Measurements from ENCODE around the gene MSANTD7.
"Not testable (repeated sequence)": the region's sequence is repeated elsewhere in the genome, so short reads cannot be mapped to it uniquely, and the experiment has no call there.

MSANTD7 gene, protein sequence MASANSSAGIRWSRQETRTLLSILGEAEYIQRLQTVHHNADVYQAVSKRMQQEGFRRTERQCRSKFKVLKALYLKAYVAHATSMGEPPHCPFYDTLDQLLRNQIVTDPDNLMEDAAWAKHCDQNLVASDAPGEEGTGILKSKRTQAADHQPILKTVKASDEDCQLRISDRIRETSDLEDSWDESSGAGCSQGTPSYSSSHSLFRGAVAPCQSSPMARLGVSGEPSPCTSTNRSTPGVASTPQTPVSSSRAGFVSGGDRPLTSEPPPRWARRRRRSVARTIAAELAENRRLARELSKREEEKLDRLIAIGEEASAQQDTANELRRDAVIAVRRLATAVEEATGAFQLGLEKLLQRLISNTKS

GRCh38 chr10:14837757-14838581 is at the start of gene MSANTD7, which contains the start of the genes CDNF and HSPA14:
TSS of gene MSANTD7 (plus strand) at chr10:14838306. CDS start at chr10:14842285, 3,979 bp downstream.
TSS of gene CDNF (minus strand) at chr10:14838037. CDS start at chr10:14837946, 91 bp downstream.
TSS of gene HSPA14 (plus strand) at chr10:14838306. CDS start at chr10:14838403, 97 bp downstream.
- peak; percentile 76 for FAIRE-seq

- no peak for FAIRE-seq
Observed at GRCh38 chr10:14798636-14799035, 39.5 kb upstream of the MSANTD7 start.

DNA sequence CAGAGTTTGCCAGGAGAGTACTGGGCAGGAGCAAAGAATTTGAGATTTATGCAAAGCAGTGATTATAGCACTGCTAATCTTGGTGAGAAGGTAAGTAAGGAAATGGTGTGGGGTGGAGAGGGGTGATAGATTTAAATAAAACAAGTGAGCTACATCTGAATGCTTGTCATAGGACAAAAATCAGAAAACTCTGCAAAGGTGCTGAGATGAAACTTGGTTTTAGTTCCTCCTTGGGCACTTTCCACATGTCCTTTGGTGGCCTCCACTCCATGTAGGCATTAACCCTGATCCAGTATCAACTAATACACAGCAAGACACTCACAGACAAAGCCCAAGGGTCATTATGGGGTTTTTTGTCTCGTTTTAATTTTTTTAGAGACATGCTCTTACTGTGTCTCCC is 37.7 kb upstream of the MSANTD7 start:
- FAIRE-seq = no peak

GRCh38 chr10:14801723-14802122 is 36.4 kb upstream of the MSANTD7 start:
- FAIRE-seq = no peak

DNA sequence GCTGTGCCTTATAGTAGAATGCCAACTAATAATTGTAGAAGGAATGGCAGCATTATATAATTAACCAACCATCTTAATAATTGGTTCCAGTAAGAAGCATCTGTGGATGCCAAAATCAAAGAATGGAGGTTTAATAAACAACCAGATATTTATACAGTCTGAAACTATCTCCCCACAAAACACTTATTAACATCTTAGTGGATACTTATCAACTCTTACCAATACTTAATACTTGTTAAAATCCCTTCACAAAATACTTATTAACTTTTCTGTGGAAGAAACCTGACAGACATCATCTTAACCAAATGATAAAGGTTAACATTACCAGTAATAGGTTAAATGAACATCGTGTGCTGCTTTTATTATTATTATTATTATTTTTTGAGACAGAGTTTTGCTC is 34.3 kb upstream of the MSANTD7 start:
- no peak for FAIRE-seq

- FAIRE-seq = no peak
Observed at GRCh38 chr10:14806318-14806717, 31.8 kb upstream of the MSANTD7 start.

- FAIRE-seq = no peak
Observed at GRCh38 chr10:14810969-14811953, 26.8 kb upstream of the MSANTD7 start.

DNA sequence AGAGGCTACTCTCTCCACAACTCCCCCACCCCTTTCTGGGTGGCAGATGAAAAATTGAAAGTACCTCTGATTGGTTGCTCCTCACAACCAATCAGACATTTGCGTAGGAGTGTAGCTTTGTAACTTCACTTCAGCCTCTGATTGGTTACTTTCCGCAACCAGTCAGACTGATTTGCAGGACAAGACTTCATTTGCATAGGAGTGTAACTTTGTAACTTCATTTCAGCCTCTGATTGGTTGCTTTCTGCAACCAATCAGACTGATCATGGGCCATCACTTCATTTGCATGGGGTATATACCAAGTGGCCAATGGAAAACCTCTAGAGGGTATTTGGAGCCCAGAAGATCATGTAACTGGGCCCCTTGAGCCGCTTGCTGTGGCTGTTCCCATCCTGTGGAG is 25.8 kb upstream of the MSANTD7 start:
- no peak for FAIRE-seq

GRCh38 chr10:14815681-14816080 is 22.4 kb upstream of the MSANTD7 start:
- no peak for FAIRE-seq

DNA sequence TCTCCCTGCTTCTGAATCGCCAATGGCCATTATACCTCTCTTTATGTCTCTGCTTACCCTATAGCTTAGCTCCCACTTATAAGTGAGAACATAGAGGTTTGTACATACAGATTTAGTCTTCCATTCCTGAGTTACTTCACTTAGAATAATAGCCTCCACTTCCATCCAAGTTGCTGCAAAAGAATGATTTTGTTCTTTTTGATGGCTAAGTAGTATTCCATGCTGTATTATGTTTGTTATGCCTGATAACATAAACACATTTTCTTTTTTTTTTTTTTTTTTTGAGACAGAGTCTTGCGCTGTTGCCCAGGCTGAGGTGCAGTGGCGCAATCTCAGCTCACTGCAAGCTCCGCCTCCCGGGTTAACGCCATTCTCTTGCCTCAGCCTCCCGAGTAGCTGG is 21.4 kb upstream of the MSANTD7 start:
- not testable (repeated sequence) for FAIRE-seq

GRCh38 chr10:14820010-14820774 is 17.9 kb upstream of the MSANTD7 start:
- FAIRE-seq = no peak

DNA sequence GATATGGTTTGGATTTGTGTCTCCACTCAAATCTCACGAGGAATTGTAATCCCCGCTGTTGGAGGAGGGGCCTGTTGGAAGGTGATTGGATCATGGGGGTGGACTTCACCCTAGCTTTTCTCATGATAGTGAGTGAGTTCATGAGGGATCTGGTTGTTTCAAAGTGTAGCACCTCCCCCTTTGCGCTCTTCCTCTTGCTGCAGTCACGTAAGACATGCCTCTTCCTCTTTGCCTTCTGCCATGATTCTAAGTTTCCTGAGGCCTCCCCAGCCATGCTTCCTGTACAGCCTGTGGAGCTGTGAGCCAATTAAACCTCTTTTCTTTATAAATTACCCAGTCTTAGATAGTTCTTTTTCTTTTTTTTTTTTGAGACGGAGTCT is 17.3 kb upstream of the MSANTD7 start:
- FAIRE-seq = no peak

GRCh38 chr10:14821635-14822375 is 16.3 kb upstream of the MSANTD7 start:
- no peak for FAIRE-seq

- peak; percentile 72 for FAIRE-seq
Observed at GRCh38 chr10:14822879-14823755, 15.0 kb upstream of the MSANTD7 start.

DNA sequence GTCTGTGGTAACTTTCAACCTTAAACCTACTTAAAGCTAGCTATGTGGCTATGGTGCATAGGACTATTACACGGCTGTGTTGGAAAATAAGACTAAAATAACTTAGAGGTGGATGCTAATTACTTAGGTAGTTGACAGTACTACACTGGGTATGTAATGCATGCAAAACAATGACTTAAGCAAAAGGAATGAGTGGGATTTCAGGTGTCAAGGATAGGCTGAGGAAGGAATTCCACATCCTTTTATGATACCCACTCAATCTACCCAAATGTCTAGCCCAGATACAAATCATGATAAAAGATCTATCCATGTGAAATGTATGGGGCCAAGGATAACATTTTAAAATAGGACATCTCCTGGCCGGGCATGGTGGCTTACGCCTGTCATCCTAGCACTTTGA is 14.1 kb upstream of the MSANTD7 start:
- no peak for FAIRE-seq

GRCh38 chr10:14826076-14826829 is 11.9 kb upstream of the MSANTD7 start:
- peak; percentile 30 for FAIRE-seq

- no peak for FAIRE-seq
Observed at GRCh38 chr10:14833106-14833505, 5.0 kb upstream of the MSANTD7 start.

DNA sequence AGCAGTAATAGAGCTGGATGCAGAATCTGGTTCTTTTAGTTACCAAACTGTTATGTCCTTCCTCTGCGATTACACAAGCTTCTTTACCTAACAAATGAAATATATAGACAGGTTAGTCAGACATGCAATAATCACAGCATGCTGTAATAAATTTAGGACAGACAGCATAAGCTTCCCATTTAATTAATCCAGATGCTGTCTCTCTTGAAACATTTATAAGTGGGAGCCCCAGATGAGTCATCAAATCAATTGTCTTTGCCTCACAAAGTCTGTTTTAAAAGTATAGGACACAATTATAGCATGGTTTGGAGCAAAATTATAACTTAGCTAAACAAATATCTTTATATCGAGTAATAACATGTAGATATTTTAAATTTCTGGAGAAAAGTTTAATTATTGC is 1.9 kb upstream of the MSANTD7 start:
- no peak for FAIRE-seq

Data from islet of Langerhans (tissue), 1 donor.